GM13977 (cell line): ENCODE results near the gene COX7B2.

Source experiments
- DNase-seq: peaks from one replicate; pipeline ENCODE4 v3.0.0; 2012; ENCODE audit warnings: low spot score
- CTCF ChIP-seq: IDR thresholded peaks from 2 replicates; pipeline ENCODE4 v1.5.1; 2012; ENCODE audit warnings: mild to moderate bottlenecking, control low read depth; ENCODE audit not compliant: insufficient read depth; ENCODE audit errors: extremely low read depth, missing control alignments
- in situ Hi-C: fragments of 300-500 bp; cut with MboI; formaldehyde crosslinking; loops from one replicate; pipeline ENCODE4 v1.12.0; 2022; ENCODE audit warnings: low sequenced_read_pairs, low pct_unique_long_range_greater_than_20kb, mixed read lengths, inconsistent platforms; ENCODE audit not compliant: unreplicated experiment

COX7B2 gene

GRCh38 chr4:46874811-46875210, 34.2 kb downstream of the COX7B2 start:
- no peak for TF ChIP-seq CTCF
- DNase-seq: no peak
- in situ Hi-C loops: no loop called here

- in situ Hi-C loops: no loop called here
- no peak for TF ChIP-seq CTCF
- DNase-seq: no peak
Measured at GRCh38 chr4:46870411-46870810, 38.6 kb downstream of the COX7B2 start.

GRCh38 chr4:46856333-46856732, 52.7 kb downstream of the COX7B2 start:
- TF ChIP-seq CTCF: no peak
- in situ Hi-C loops: no loop called here
- DNase-seq: no peak

GRCh38 chr4:46852800-46853199, 56.2 kb downstream of the COX7B2 start:
- in situ Hi-C loops: no loop called here
- DNase-seq: no peak
- no peak for TF ChIP-seq CTCF

GRCh38 chr4:46850026-46850425, 59.0 kb downstream of the COX7B2 start:
- in situ Hi-C loops: no loop called here
- TF ChIP-seq CTCF: no peak
- DNase-seq: no peak

GRCh38 chr4:46844325-46844917, 64.6 kb downstream of the COX7B2 start:
- TF ChIP-seq CTCF: peak; percentile 69
- DNase-seq: peak; percentile 20
- in situ Hi-C loops: no loop called here

- in situ Hi-C loops: no loop called here
- DNase-seq: peak; percentile 9
- TF ChIP-seq CTCF: no peak
Measured at GRCh38 chr4:46839128-46839527, 69.9 kb downstream of the COX7B2 start.
